MM.1S (cell line): ENCODE measurements around the gene UBE2E2.

ENCODE experiments used
- DNase-seq: peaks from one replicate; pipeline ENCODE4 v3.0.0-alpha.2; 2015
- H2AFZ ChIP-seq: fragments of 300-600 bp; sonication (generic); 2 replicates; pipeline ENCODE4 v1.6.0; 2016; ENCODE audit warnings: antibody characterized with exemption, low read length
- H3F3A ChIP-seq: fragments of 300-600 bp; sonication (generic); 2 replicates; pipeline ENCODE4 v1.6.1; 2016; ENCODE audit warnings: mild to moderate bottlenecking, antibody characterized with exemption, low read length, moderate library complexity, mixed read lengths; ENCODE audit not compliant: insufficient read depth
- H3K27ac ChIP-seq: fragments of 300-600 bp; sonication (generic); 2 replicates; pipeline ENCODE4 v1.5.1; 2016; ENCODE audit warnings: mild to moderate bottlenecking, low read length
- H3K27me3 ChIP-seq: fragments of 300-600 bp; sonication (generic); replicated peaks from 2 replicates; pipeline ENCODE4 v1.6.0; 2016; ENCODE audit warnings: low read length; ENCODE audit not compliant: insufficient read depth
- H3K36me3 ChIP-seq: fragments of 300-600 bp; sonication (generic); replicated peaks from 2 replicates; pipeline ENCODE4 v1.6.1; 2016; ENCODE audit warnings: mild to moderate bottlenecking, low read length, mixed read lengths; ENCODE audit not compliant: insufficient read depth
- H3K4me1 ChIP-seq: fragments of 300-600 bp; sonication (generic); 2 replicates; pipeline ENCODE4 v1.6.1; 2016; ENCODE audit warnings: low read length, mixed read lengths
- H3K4me2 ChIP-seq: fragments of 300-600 bp; sonication (generic); 2 replicates; pipeline ENCODE4 v1.6.0; 2016; ENCODE audit warnings: low read depth, low read length
- H3K4me3 ChIP-seq: fragments of 300-600 bp; sonication (generic); 2 replicates; pipeline ENCODE4 v1.5.1; 2016; ENCODE audit warnings: low read length, mixed read lengths
- H3K79me2 ChIP-seq: fragments of 300-600 bp; sonication (generic); 2 replicates; pipeline ENCODE4 v1.6.1; 2016; ENCODE audit warnings: mixed run types, low read length, mixed read lengths
- H3K9ac ChIP-seq: fragments of 300-600 bp; sonication (generic); 2 replicates; pipeline ENCODE4 v1.6.1; 2016; ENCODE audit warnings: low read length, mixed read lengths
- H3K9me2 ChIP-seq: fragments of 300-600 bp; sonication (generic); replicated peaks from 2 replicates; pipeline ENCODE4 v1.6.1; 2016; ENCODE audit warnings: mild to moderate bottlenecking, low read length, mixed read lengths; ENCODE audit not compliant: insufficient read depth
- H3K9me3 ChIP-seq: fragments of 300-600 bp; sonication (generic); replicated peaks from 2 replicates; pipeline ENCODE4 v1.6.1; 2016; ENCODE audit warnings: mild to moderate bottlenecking, low read length, mixed read lengths; ENCODE audit not compliant: insufficient read depth
- H4K20me1 ChIP-seq: fragments of 300-600 bp; sonication (generic); 2 replicates; pipeline ENCODE4 v1.6.1; 2016; ENCODE audit warnings: mild to moderate bottlenecking, low read length, moderate library complexity, mixed read lengths; ENCODE audit not compliant: insufficient read depth
- CTCF ChIP-seq: fragments of 300-600 bp; sonication (generic); IDR thresholded peaks from 2 replicates; pipeline ENCODE4 v1.5.1; 2016; ENCODE audit warnings: antibody characterized with exemption, low read length, mixed read lengths
- EZH2 ChIP-seq: fragments of 300-600 bp; sonication (generic); optimal IDR thresholded peaks from 2 replicates; pipeline ENCODE3; 2017; ENCODE audit warnings: low read depth, mild to moderate bottlenecking, antibody characterized with exemption, low read length, mixed read lengths
- EZH2phosphoT487 ChIP-seq: fragments of 300-600 bp; sonication (generic); IDR thresholded peaks from 2 replicates; pipeline ENCODE4 v1.6.1; 2018; ENCODE audit warnings: antibody characterized with exemption, low read length

Gene UBE2E2

GRCh38 chr3:23232016-23232415 lies 28.9 kb downstream of the UBE2E2 start:
- H3K4me2 ChIP-seq, result no peak overlapping the region
- no peak overlapping the region for H3K9ac ChIP-seq
- H3K4me1 ChIP-seq, result no peaks in the 10 kb centered on the region
- H2AFZ ChIP-seq, result no peak overlapping the region
- DNase-seq, result no peak
- no peaks in the 10 kb centered on the region for H3K27me3 ChIP-seq
- peaks cover 92% of the 10 kb centered on the region for H3K79me2 ChIP-seq
- no peaks in the 10 kb centered on the region for H3K36me3 ChIP-seq
- H3K9me3 ChIP-seq, result no peaks in the 10 kb centered on the region
- no peak overlapping the region for H3K4me3 ChIP-seq
- H3K9me2 ChIP-seq, result no peaks in the 10 kb centered on the region
- TF ChIP-seq EZH2phosphoT487 (no peak), EZH2 (no peak), CTCF (no peak)
- no peak overlapping the region for H3K27ac ChIP-seq
- H4K20me1 ChIP-seq, result no peaks in the 10 kb centered on the region
- no peaks in the 10 kb centered on the region for H3F3A ChIP-seq

DNA sequence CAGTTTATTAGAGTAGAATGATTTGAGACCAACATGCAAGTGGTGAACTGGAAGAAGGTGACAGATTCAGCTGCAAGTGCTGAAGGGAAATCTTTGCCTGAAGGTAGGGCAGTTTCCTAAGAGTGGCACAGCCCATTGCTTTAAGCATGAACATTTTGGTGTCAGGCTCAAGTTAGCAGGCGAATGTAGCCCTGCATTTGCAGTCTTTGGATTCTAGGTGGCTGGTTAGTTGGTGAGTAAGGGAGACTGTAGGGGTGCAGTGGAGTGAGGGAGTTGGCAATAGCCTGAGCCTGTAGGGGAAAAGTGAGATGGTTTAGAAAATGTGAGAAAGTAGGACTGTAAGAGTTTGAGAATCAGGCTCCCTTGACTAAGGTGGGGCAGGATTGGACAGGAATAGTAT lies 29.7 kb downstream of the UBE2E2 start:
- Histone ChIP-seq H3K4me3 (no peak overlapping the region), H3K9me2 (no peaks in the 10 kb centered on the region), H4K20me1 (no peaks in the 10 kb centered on the region), H3K27me3 (no peaks in the 10 kb centered on the region), H3K9ac (no peak overlapping the region), H3K4me1 (no peaks in the 10 kb centered on the region), H3K36me3 (no peaks in the 10 kb centered on the region), H3K79me2 (peaks cover 91% of the 10 kb centered on the region), H2AFZ (no peak overlapping the region), H3F3A (no peaks in the 10 kb centered on the region), H3K27ac (no peak overlapping the region), H3K4me2 (no peak overlapping the region), H3K9me3 (no peaks in the 10 kb centered on the region)
- no peak for DNase-seq
- TF ChIP-seq EZH2, result no peak
- no peak for TF ChIP-seq EZH2phosphoT487
- TF ChIP-seq CTCF, result no peak

GRCh38 chr3:23235264-23235663 lies 32.1 kb downstream of the UBE2E2 start:
- Histone ChIP-seq H3K27ac (no peak overlapping the region), H3K27me3 (no peaks in the 10 kb centered on the region), H3K9ac (no peak overlapping the region), H4K20me1 (no peaks in the 10 kb centered on the region), H3K36me3 (no peaks in the 10 kb centered on the region), H3K4me2 (no peak overlapping the region), H3F3A (no peaks in the 10 kb centered on the region), H3K9me3 (no peaks in the 10 kb centered on the region), H3K4me3 (no peak overlapping the region), H3K79me2 (peaks cover 91% of the 10 kb centered on the region), H3K9me2 (no peaks in the 10 kb centered on the region), H3K4me1 (no peaks in the 10 kb centered on the region), H2AFZ (no peak overlapping the region)
- TF ChIP-seq EZH2phosphoT487, result no peak
- no peak for TF ChIP-seq CTCF
- TF ChIP-seq EZH2, result no peak
- no peak for DNase-seq

GRCh38 chr3:23236890-23237289 lies 33.8 kb downstream of the UBE2E2 start:
- H3K4me1 ChIP-seq, result no peaks in the 10 kb centered on the region
- H3K9me2 ChIP-seq, result no peaks in the 10 kb centered on the region
- DNase-seq, result no peak
- H3K4me2 ChIP-seq, result no peak overlapping the region
- H3K79me2 ChIP-seq, result peaks cover 93% of the 10 kb centered on the region
- H3K4me3 ChIP-seq, result no peak overlapping the region
- H3K27me3 ChIP-seq, result no peaks in the 10 kb centered on the region
- no peaks in the 10 kb centered on the region for H3K9me3 ChIP-seq
- TF ChIP-seq EZH2phosphoT487 (no peak), EZH2 (no peak), CTCF (no peak)
- no peak overlapping the region for H3K27ac ChIP-seq
- H3F3A ChIP-seq, result no peaks in the 10 kb centered on the region
- H2AFZ ChIP-seq, result no peak overlapping the region
- H3K9ac ChIP-seq, result no peak overlapping the region
- H4K20me1 ChIP-seq, result no peaks in the 10 kb centered on the region
- H3K36me3 ChIP-seq, result no peaks in the 10 kb centered on the region
